HepG2 (cell line): ENCODE measurements around the gene SUCLG1. TPM values are rescaled to one million over a fixed set of nuclear protein-coding genes. Genes with fewer than 3 reads are reported as not detected.

Source experiments
- CENPX ChIP-seq: sonication (generic); formaldehyde crosslinking; IDR thresholded peaks from 2 replicates; pipeline ENCODE4 v1.9.0; 2021; ENCODE audit warnings: mild to moderate bottlenecking, missing genetic modification reagents, moderate library complexity
- HHEX ChIP-seq: IDR thresholded peaks from 2 replicates; pipeline ENCODE4 v1.6.1; 2016; ENCODE audit warnings: control low read depth
- HNF1A ChIP-seq, 2 experiments: sonication (generic) in 1 of 2; formaldehyde crosslinking in 1 of 2; IDR thresholded peaks; 2 replicates each; pipeline versions ENCODE4 v1.4.0 to v1.6.1; 2016 to 2020; ENCODE audit warnings: borderline replicate concordance in 1 of 2, low read depth in 1 of 2, mild to moderate bottlenecking in 1 of 2, missing genetic modification reagents in 1 of 2
- MBNL3 ChIP-seq: fragments of 250-450 bp; sonication (Bioruptor Pico); conservative IDR thresholded peaks from 2 replicates; pipeline ENCODE4 v1.8.0; 2022; ENCODE audit warnings: mild to moderate bottlenecking, inconsistent platforms
- SNAPC2 ChIP-seq: sonication (generic); formaldehyde crosslinking; IDR thresholded peaks from 2 replicates; pipeline ENCODE4 v1.8.1; 2022; ENCODE audit warnings: mild to moderate bottlenecking, missing genetic modification reagents
- SOX5 ChIP-seq: IDR thresholded peaks from 2 replicates; pipeline ENCODE4 v1.6.1; 2016; ENCODE audit warnings: borderline replicate concordance
- SPEN ChIP-seq: sonication (generic); formaldehyde crosslinking; IDR thresholded peaks from 2 replicates; pipeline ENCODE4 v1.5.1; 2020; ENCODE audit warnings: low read depth, mild to moderate bottlenecking, missing genetic modification reagents
- SUZ12 ChIP-seq: fragments of 150-350 bp; IDR thresholded peaks from 2 replicates; pipeline ENCODE4 v1.6.1; 2014; ENCODE audit warnings: low read depth, low read length
- TRIM24 ChIP-seq: sonication (generic); formaldehyde crosslinking; IDR thresholded peaks from 2 replicates; pipeline ENCODE4 v1.8.0; 2022; ENCODE audit warnings: mild to moderate bottlenecking, missing genetic modification reagents
- ZBED4 ChIP-seq: sonication (generic); formaldehyde crosslinking; IDR thresholded peaks from 2 replicates; pipeline ENCODE4 v1.4.0; 2020; ENCODE audit warnings: missing genetic modification reagents, borderline replicate concordance
- ZKSCAN5 ChIP-seq: sonication (generic); formaldehyde crosslinking; IDR thresholded peaks from 2 replicates; pipeline ENCODE4 v1.5.1; 2020; ENCODE audit warnings: mild to moderate bottlenecking, missing genetic modification reagents
- ZNF251 ChIP-seq: sonication (generic); formaldehyde crosslinking; IDR thresholded peaks from 2 replicates; pipeline ENCODE4 v1.9.0; 2021; ENCODE audit warnings: mild to moderate bottlenecking, missing genetic modification reagents
- ZNF460 ChIP-seq: sonication (generic); formaldehyde crosslinking; IDR thresholded peaks from 2 replicates; pipeline ENCODE4 v1.5.1; 2020; ENCODE audit warnings: missing genetic modification reagents, mild to moderate bottlenecking, borderline replicate concordance
- ZNF569 ChIP-seq: sonication (generic); formaldehyde crosslinking; IDR thresholded peaks from 2 replicates; pipeline ENCODE4 v1.5.0; 2020; ENCODE audit warnings: mild to moderate bottlenecking, missing genetic modification reagents, moderate library complexity, borderline replicate concordance
- ZNF609 ChIP-seq: sonication (generic); formaldehyde crosslinking; IDR thresholded peaks from 2 replicates; pipeline ENCODE4 v1.4.0; 2020; ENCODE audit warnings: mild to moderate bottlenecking, missing genetic modification reagents, borderline replicate concordance
- polyA plus RNA-seq, 8 experiments: library from polyadenylated mRNA; depleted of rRNA in 3 of 8; stranded (reverse) in 7 of 8; unstranded in 1 of 8; fragments of >200 nt; fragmentation: Illumina TruSeq in 4 of 8; extraction: Trizol in 4 of 8; gene quantifications; 2 replicates each; pipeline versions ENCODE4 v1.2.1 to v1.2.3, GENCODE V29; 2011 to 2016; ENCODE audit warnings: low read depth in 4 of 8, missing spikeins in 1 of 8, mixed read lengths in 1 of 8; ENCODE audit not compliant: insufficient read depth in 1 of 8
- total RNA-seq, 5 experiments: library from RNA; depleted of rRNA; stranded (reverse); fragments of >200 nt; fragmentation: Illumina TruSeq; extraction: Trizol; gene quantifications; 2 replicates each; pipeline ENCODE4 v1.2.3, GENCODE V29; 2016; ENCODE audit warnings: low read depth in 1 of 5

Gene SUCLG1
- total and polyA plus RNA-seq, 2 of the 13 experiments (the other 11 are each of a cell fraction or from before 2014, with no cell fraction given), result 58.7 to 121 TPM

- TF ChIP-seq ZNF609 (CRISPR knock-in tag) (peak; percentile 26; the same call in 1 of the 2 replicates), ZNF460 (CRISPR knock-in tag) (no peak), ZKSCAN5 (no peak; the same call in 1 of the 2 replicates), HNF1A (IDR thresholded peaks at IDR 0.05; ENCODE audit: low read depth) (no peak), HNF1A (CRISPR knock-in tag; IDR thresholded peaks at IDR 0.05; ENCODE audit: borderline replicate concordance) (peak; percentile 41; the same call in 1 of the 2 replicates), TRIM24 (CRISPR knock-in tag) (no peak), MBNL3 (CRISPR knock-in tag) (no peak), HHEX (no peak), SPEN (CRISPR knock-in tag) (peak; percentile 86), ZNF569 (no peak), ZBED4 (no peak), SOX5 (peak; percentile 35; the same call in 1 of the 2 replicates), ZNF251 (CRISPR knock-in tag) (0 out of 2 replicates have a peak, but pooled peaks have one; percentile 30), SNAPC2 (CRISPR knock-in tag) (no peak), SUZ12 (peak; percentile 68), CENPX (CRISPR knock-in tag) (no peak)
These were observed at the start of gene SUCLG1 (continued) for GRCh38 chr2:84459018-84459943.
